Tibial nerve (tissue), 4 donors: ENCODE data around the gene LEPROT. TPM values are rescaled to one million over a fixed set of nuclear protein-coding genes. Genes with fewer than 3 reads are reported as not detected.

Source experiments
- DNase-seq, 2 donors: peaks; one replicate each; pipeline ENCODE4 v3.0.0-alpha.2; 2019; ENCODE audit warnings: low spot score in 2 of 2
- H3K27ac ChIP-seq, 4 donors: fragments of 200-600 bp; sonication (generic) in 3 of 4; one replicate each; pipeline ENCODE4 v1.5.1; 2017 to 2019; ENCODE audit warnings: mild to moderate bottlenecking in 1 of 4
- H3K27me3 ChIP-seq, 2 donors: fragments of 200-600 bp; sonication (generic) in 1 of 2; one replicate each; pipeline versions ENCODE4 v1.5.1 to v1.6.0; 2017 to 2019
- H3K36me3 ChIP-seq, 3 donors: fragments of 200-600 bp; sonication (generic); one replicate each; pipeline ENCODE4 v1.5.1; 2018 to 2019
- H3K4me1 ChIP-seq, 4 donors: fragments of 200-600 bp; sonication (generic) in 3 of 4; one replicate each; pipeline ENCODE4 v1.5.1; 2017 to 2019
- H3K4me3 ChIP-seq, 4 donors: fragments of 200-600 bp; sonication (generic) in 3 of 4; one replicate each; pipeline ENCODE4 v1.5.1; 2017 to 2019; ENCODE audit warnings: mild to moderate bottlenecking in 1 of 4, moderate library complexity in 1 of 4
- H3K9me3 ChIP-seq, 4 donors: fragments of 200-600 bp; sonication (generic) in 3 of 4; one replicate each; pipeline ENCODE4 v1.5.1; 2017 to 2019
- EP300 ChIP-seq, 2 donors: sonication (generic); formaldehyde crosslinking; IDR thresholded peaks; one replicate each; pipeline ENCODE4 v1.6.1; 2017; ENCODE audit warnings: antibody characterized with exemption in 2 of 2, mild to moderate bottlenecking in 1 of 2
- POLR2A ChIP-seq, 2 donors: fragments of 450-650 bp; IDR thresholded peaks; one replicate each; pipeline ENCODE4 v1.6.1; 2017; ENCODE audit warnings: antibody characterized with exemption in 2 of 2, mild to moderate bottlenecking in 2 of 2, moderate library complexity in 2 of 2
- WGBS, 2 donors: methylation state at CpG; one replicate each; pipeline ENCODE4 v1.1.5; 2018; 5-methylcytosine and 5-hydroxymethylcytosine counted together
- total RNA-seq, 4 donors: library from RNA; depleted of rRNA; stranded (reverse); fragments of >200 nt; gene quantifications; one replicate each; pipeline ENCODE4 v1.1.0, GENCODE V29; 2016
- TF ChIP-seq, protein P1 (sequence below), 5 experiments: fragments of 200-600 bp in 3 of 5; fragments of 450-650 bp in 2 of 5; sonication (generic) in 3 of 5; IDR thresholded peaks; one replicate each; pipeline ENCODE4 v1.5.1; 2016 to 2019; ENCODE audit warnings: antibody characterized with exemption in 5 of 5, mild to moderate bottlenecking in 3 of 5, moderate library complexity in 2 of 5

Gene LEPROT
- total RNA-seq, 4 donors from 2014 or later: 53.0 to 77.7 (median 67.9) TPM

- H3K27ac ChIP-seq: peak overlapping the region in 2 of 4 donors; percentile 93 to 100
- no peaks in the 10 kb centered on the region for H3K27me3 ChIP-seq
- DNase-seq: no peak
- H3K36me3 ChIP-seq: peaks cover 0 to 25% (median 0%) of the 10 kb centered on the region in 3 donors
- peaks cover 0 to 45% (median 23%) of the 10 kb centered on the region in 4 donors for H3K4me1 ChIP-seq
- TF ChIP-seq POLR2A (IDR thresholded peaks at IDR 0.05) (no peak), EP300 (IDR thresholded peaks at IDR 0.05) (no peak)
- TF ChIP-seq, protein P1, sequence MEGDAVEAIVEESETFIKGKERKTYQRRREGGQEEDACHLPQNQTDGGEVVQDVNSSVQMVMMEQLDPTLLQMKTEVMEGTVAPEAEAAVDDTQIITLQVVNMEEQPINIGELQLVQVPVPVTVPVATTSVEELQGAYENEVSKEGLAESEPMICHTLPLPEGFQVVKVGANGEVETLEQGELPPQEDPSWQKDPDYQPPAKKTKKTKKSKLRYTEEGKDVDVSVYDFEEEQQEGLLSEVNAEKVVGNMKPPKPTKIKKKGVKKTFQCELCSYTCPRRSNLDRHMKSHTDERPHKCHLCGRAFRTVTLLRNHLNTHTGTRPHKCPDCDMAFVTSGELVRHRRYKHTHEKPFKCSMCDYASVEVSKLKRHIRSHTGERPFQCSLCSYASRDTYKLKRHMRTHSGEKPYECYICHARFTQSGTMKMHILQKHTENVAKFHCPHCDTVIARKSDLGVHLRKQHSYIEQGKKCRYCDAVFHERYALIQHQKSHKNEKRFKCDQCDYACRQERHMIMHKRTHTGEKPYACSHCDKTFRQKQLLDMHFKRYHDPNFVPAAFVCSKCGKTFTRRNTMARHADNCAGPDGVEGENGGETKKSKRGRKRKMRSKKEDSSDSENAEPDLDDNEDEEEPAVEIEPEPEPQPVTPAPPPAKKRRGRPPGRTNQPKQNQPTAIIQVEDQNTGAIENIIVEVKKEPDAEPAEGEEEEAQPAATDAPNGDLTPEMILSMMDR (IDR thresholded peaks at IDR 0.05): no peak
- peak overlapping the region in 2 of 4 donors; percentile 75 to 80 for H3K4me3 ChIP-seq
- 88 to 92% methylated on average over 12 of the region's 12 CpGs for WGBS, 2 donors
- no peaks in the 10 kb centered on the region for H3K9me3 ChIP-seq
Measured at GRCh38 chr1:65422241-65423203, 2.1 kb downstream of the LEPROT start.

- no peak for DNase-seq
- no peaks in the 10 kb centered on the region for H3K27me3 ChIP-seq
- no peaks in the 10 kb centered on the region for H3K9me3 ChIP-seq
- 85 to 86% methylated on average over 2 of the region's 2 CpGs for WGBS, 2 donors
- peaks cover 0 to 50% (median 23%) of the 10 kb centered on the region in 4 donors for H3K4me1 ChIP-seq
- peaks cover 0 to 36% (median 0%) of the 10 kb centered on the region in 3 donors for H3K36me3 ChIP-seq
- TF ChIP-seq, protein P1 (IDR thresholded peaks at IDR 0.05): no peak
- TF ChIP-seq EP300 (IDR thresholded peaks at IDR 0.05): no peak
- no peak for TF ChIP-seq POLR2A (IDR thresholded peaks at IDR 0.05)
- no peak overlapping the region for H3K4me3 ChIP-seq
- no peak overlapping the region for H3K27ac ChIP-seq
Measured at GRCh38 chr1:65423884-65424572, 3.6 kb downstream of the LEPROT start.

DNA sequence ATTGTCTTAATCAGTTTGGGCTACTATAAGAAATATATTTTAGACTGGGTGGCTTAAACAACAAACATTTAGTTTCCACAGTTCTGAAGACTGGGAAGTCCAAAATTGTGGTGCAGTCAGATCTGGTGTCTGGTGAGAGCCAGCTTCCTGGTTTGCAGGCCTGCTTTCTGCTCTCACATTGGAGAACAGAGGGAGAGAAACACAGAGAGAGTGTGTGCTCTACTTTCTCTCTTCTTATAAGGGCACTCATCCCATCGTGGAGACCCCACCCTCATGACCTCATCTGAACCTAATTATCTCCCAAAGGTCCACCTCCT is 4.1 kb downstream of the LEPROT start:
- DNase-seq: no peak
- H3K4me3 ChIP-seq: no peak overlapping the region
- WGBS, 2 donors: 54 to 70% methylated on average over 1 of the region's 1 CpG
- H3K27me3 ChIP-seq: no peaks in the 10 kb centered on the region
- no peaks in the 10 kb centered on the region for H3K9me3 ChIP-seq
- H3K36me3 ChIP-seq: peaks cover 0 to 40% (median 0%) of the 10 kb centered on the region in 3 donors
- H3K27ac ChIP-seq: no peak overlapping the region
- peaks cover 0 to 50% (median 23%) of the 10 kb centered on the region in 4 donors for H3K4me1 ChIP-seq
- TF ChIP-seq EP300 (IDR thresholded peaks at IDR 0.05) (no peak), POLR2A (IDR thresholded peaks at IDR 0.05) (no peak)
- TF ChIP-seq, protein P1 (IDR thresholded peaks at IDR 0.05): no peak

DNA sequence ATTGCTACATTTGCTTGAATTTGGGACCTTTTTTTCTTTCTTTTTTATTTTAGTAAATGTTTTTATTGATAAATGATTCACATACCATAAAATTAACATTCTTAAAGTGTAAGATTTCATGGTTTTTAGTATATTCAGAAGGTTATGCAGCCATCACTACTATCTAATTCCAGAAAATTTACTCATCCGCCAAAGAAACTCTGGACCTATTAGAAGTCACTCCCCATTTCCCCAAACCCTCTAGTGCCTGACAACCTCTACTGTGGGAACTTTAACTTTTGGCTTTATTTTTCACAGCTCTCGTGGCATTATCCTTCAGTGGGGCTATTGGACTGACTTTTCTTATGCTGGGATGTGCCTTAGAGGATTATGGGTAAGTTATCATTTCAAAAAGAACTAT is 4.5 kb downstream of the LEPROT start:
- H3K4me3 ChIP-seq: no peak overlapping the region
- no peaks in the 10 kb centered on the region for H3K9me3 ChIP-seq
- H3K4me1 ChIP-seq: peaks cover 0 to 52% (median 23%) of the 10 kb centered on the region in 4 donors
- H3K36me3 ChIP-seq: peaks cover 0 to 44% (median 0%) of the 10 kb centered on the region in 3 donors
- DNase-seq: no peak
- no peak overlapping the region for H3K27ac ChIP-seq
- H3K27me3 ChIP-seq: no peaks in the 10 kb centered on the region
- WGBS, 2 donors: 95 to 99% methylated on average over 2 of the region's 2 CpGs
- TF ChIP-seq, protein P1 (IDR thresholded peaks at IDR 0.05): no peak
- TF ChIP-seq POLR2A (IDR thresholded peaks at IDR 0.05) (no peak), EP300 (IDR thresholded peaks at IDR 0.05) (no peak)
